Measurements from ENCODE around the gene ZNF649.
A peak's percentile ranks its signal among the peaks of the same experiment; 100 is the strongest.

Gene ZNF649

DNA sequence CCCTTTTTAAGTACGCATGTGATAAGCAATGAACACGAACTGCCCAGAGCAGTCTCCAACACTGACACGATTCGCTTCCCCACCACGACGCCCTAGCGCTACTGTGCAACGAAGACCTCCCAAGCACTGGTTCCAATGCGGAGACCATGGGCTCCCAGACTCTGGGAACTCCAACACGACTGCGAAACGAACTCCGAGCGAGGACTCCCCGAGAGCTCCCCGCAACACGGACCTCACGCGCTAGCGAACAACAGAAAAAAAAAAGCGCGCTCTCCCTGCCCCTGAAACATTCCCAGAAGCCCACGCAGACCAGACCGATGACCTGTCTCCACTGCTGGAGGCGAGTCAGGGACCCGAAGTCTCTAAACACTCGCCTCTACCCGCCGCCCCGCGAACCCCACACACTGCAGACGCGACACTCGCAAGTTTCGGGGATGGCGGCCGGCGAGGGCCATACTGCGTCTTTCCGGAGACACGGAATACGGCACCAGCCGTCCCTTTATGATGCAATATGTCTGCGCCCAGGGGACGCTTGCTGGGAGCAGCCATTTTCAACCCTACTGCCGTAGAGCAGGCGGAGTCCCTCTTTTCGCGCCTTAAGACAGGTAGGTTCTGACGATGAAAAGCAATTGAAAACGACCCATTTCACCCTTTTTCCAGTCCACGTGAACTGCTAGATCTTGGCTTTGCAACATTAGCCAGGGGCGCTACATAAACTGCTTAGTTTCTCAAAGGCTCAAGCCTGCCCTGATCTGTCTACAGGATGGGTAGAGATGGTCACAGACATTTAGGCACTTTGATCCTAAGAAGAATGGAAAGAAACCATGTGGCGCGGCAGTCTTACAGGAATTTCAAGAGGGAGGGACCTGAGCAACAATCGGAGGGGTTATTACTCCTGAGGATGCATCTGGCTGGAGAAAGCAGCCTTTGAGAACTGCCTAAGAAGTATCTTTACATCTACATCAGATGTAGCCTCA is 17.0 kb downstream of the ZNF649 start, which contains the start of gene ZNF577:
TSS of gene ZNF577 (minus strand) at position 430 of the 977 bp plus-strand sequence. CDS start 7,569 bp downstream, outside the sequence.
- peak; percentile 40 for DNase-seq

DNA sequence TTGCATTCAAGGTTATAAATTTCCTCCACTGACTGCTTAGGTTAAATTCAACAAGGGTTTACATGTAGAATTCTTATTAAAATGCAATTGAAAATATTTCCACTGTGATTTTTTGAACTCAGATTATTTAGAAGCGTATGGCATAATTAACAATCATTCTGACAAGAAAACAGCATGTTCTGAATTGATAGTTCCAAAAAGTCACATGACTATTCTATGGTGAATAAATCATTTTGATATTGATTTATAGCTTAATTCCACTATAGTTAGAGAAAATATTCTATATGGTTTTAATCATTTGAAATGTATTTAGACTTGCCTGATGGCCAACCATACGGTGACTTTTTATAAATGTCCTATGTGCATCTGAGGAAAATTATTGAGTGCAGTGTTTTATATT is 20.1 kb downstream of the ZNF649 start:
- no peak for DNase-seq

GRCh38 chr19:51882518-51882917 is 22.3 kb downstream of the ZNF649 start:
- DNase-seq, result no peak

DNA sequence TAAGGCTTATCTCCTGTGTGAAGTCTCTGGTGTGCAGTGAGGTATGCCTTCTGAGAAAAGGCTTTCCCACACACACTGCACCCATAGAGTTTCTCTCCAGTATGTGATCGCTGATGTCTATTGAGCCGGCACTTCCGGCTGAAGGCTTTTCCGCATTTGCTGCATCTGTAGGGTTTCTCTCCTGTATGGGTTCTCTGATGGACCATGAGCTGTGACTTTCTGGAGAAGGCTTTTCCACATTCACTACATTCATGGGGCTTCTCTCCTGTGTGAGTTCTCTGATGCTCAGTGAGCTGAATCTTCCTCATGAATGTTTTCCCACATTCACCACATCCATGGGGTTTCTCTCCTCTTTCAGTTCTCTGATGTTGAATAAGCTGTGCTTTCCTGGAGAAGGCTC is 31.7 kb downstream of the ZNF649 start:
- no peak for DNase-seq

DNA sequence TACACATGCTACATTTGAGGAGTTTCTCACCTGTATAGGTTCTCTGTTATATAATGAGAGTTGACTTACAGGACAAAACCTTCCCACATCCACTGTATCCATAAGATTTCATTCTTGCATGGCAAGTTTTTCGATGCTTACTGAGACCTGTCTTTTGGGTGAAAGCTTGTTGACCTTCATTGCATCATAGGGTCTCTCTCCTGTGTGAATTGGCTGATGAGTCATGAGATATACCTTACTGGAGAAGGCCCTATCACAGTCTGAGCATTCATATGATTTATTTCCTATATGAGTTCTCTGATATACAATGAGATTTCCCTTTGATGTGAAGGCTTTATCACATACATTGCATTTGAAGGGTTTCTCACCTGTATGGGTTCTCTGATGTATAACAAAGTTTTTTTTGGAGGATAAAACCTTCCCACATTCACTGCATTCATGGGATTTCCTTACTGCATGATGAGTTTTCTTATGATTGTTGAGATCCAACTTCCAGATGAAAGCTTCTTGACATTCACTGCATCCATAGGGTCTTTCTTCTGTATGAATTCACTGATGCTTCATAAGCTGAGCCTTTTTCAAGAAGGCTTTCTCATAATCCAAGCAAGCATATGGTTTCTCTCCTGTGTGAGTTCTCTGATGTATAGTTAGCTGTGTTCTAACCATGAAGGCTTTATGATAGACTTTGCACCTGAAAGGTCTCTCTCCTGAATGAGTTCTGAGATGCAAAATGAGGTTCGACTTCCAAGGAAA is 42.8 kb downstream of the ZNF649 start:
- DNase-seq, result no peak

Measured in activated T-cell treated with anti-CD3 and anti-CD28 coated beads for 4 hours (primary cell).